WTC11 (cell line): ENCODE measurements around the gene ATG9B. TPM values are rescaled to one million over a fixed set of nuclear protein-coding genes. Genes with fewer than 3 reads are reported as not detected.

Source experiments
- ATAC-seq: fragments of 200-7000 bp; cut with Tn5 transposase; 2 replicates; pipeline ENCODE4 v1.10.0; 2021; ENCODE audit warnings: mild to moderate bottlenecking, moderate library complexity
- CTCF ChIA-PET: fragments of 300-600 bp; sonication (Branson Sonifier 250); formaldehyde crosslinking; loops from one replicate; lab custom pipeline; 2021; ENCODE audit warnings: antibody characterized with exemption; lab: Charles Lee
- POLR2A ChIA-PET: fragments of 350-600 bp; sonication (Branson Sonifier 250); formaldehyde crosslinking; loops from one replicate; lab custom pipeline; 2021; ENCODE audit warnings: antibody characterized with exemption; lab: Charles Lee
- DNase-seq: peaks from one replicate; pipeline ENCODE4 v3.0.0; 2021; ENCODE audit warnings: low spot score
- H3K27ac Mint-ChIP-seq: 2 replicates; pipeline ENCODE4 v1.8.0; 2021; ENCODE audit warnings: mixed read lengths
- H3K27me3 Mint-ChIP-seq: 2 replicates; pipeline ENCODE4 v1.8.0; 2021; ENCODE audit warnings: low read depth, mild to moderate bottlenecking, moderate library complexity, mixed read lengths
- H3K36me3 Mint-ChIP-seq: 2 replicates; pipeline ENCODE4 v1.8.0; 2021; ENCODE audit warnings: mixed read lengths
- H3K4me1 Mint-ChIP-seq: 2 replicates; pipeline ENCODE4 v1.8.0; 2022; ENCODE audit warnings: mixed read lengths
- H3K4me3 Mint-ChIP-seq: 2 replicates; pipeline ENCODE4 v1.8.0; 2021; ENCODE audit warnings: mild to moderate bottlenecking, moderate library complexity, mixed read lengths
- H3K9me3 Mint-ChIP-seq: 2 replicates; pipeline ENCODE4 v1.8.0; 2021; ENCODE audit warnings: mixed read lengths
- CREM ChIP-seq: sonication (generic); formaldehyde crosslinking; IDR thresholded peaks from 2 replicates; pipeline ENCODE4 v1.8.1; 2022; ENCODE audit warnings: mild to moderate bottlenecking, missing genetic modification reagents, moderate library complexity
- GRHL2 ChIP-seq: fragments of 250-450 bp; sonication (Bioruptor Pico); IDR thresholded peaks from 2 replicates; pipeline ENCODE4 v1.8.0; 2022; ENCODE audit warnings: mild to moderate bottlenecking, moderate library complexity; ENCODE audit not compliant: insufficient replicate concordance, severe bottlenecking
- JAZF1 ChIP-seq: fragments of 250-450 bp; sonication (Bioruptor Pico); IDR thresholded peaks from 2 replicates; pipeline ENCODE4 v1.9.0; 2021; ENCODE audit warnings: moderate library complexity, mild to moderate bottlenecking, inconsistent platforms
- KAT7 ChIP-seq: sonication (generic); formaldehyde crosslinking; IDR thresholded peaks from 2 replicates; pipeline ENCODE4 v1.8.1; 2023; ENCODE audit warnings: missing genetic modification reagents, mild to moderate bottlenecking, borderline replicate concordance
- MYBL2 ChIP-seq: sonication (generic); formaldehyde crosslinking; IDR thresholded peaks from 2 replicates; pipeline ENCODE4 v1.8.1; 2023; ENCODE audit warnings: mild to moderate bottlenecking, moderate library complexity, missing genetic modification reagents
- NFYB ChIP-seq: sonication (generic); formaldehyde crosslinking; conservative IDR thresholded peaks from 2 replicates; pipeline ENCODE4 v1.8.0; 2022; ENCODE audit warnings: low read depth, missing genetic modification reagents
- NR3C1 ChIP-seq: sonication (generic); formaldehyde crosslinking; conservative IDR thresholded peaks from 2 replicates; pipeline ENCODE4 v1.8.1; 2023; ENCODE audit warnings: low read depth, mild to moderate bottlenecking, missing genetic modification reagents
- OVOL2 ChIP-seq: fragments of 250-450 bp; sonication (Bioruptor Pico); IDR thresholded peaks from 2 replicates; pipeline ENCODE4 v1.9.0; 2021; ENCODE audit warnings: mild to moderate bottlenecking, borderline replicate concordance
- RELA ChIP-seq: sonication (generic); formaldehyde crosslinking; IDR thresholded peaks from 2 replicates; pipeline ENCODE4 v1.8.1; 2022; ENCODE audit warnings: missing genetic modification reagents, mild to moderate bottlenecking, borderline replicate concordance
- ZBTB21 ChIP-seq: sonication (generic); formaldehyde crosslinking; IDR thresholded peaks from 2 replicates; pipeline ENCODE4 v1.8.1; 2023; ENCODE audit warnings: mild to moderate bottlenecking, missing genetic modification reagents, borderline replicate concordance
- ZNF317 ChIP-seq: sonication (generic); formaldehyde crosslinking; IDR thresholded peaks from 2 replicates; pipeline ENCODE4 v1.8.1; 2023; ENCODE audit warnings: low read depth, mild to moderate bottlenecking, moderate library complexity, missing genetic modification reagents, borderline replicate concordance
- total RNA-seq: library from RNA; stranded (reverse); gene quantifications from 3 replicates; pipeline ENCODE4 v1.2.3, GENCODE V29; 2021
- TF ChIP-seq, protein P1 (sequence below): sonication (generic); formaldehyde crosslinking; IDR thresholded peaks from 2 replicates; pipeline ENCODE4 v1.8.1; 2023; ENCODE audit warnings: mild to moderate bottlenecking, moderate library complexity, missing genetic modification reagents
- TF ChIP-seq, protein P2 (sequence below): fragments of 200-600 bp; IDR thresholded peaks from 2 replicates; pipeline ENCODE4 v1.8.0; 2022; ENCODE audit warnings: antibody characterized with exemption
- TF ChIP-seq, protein P3 (sequence below): sonication (generic); formaldehyde crosslinking; IDR thresholded peaks from 2 replicates; pipeline ENCODE4 v1.8.1; 2023; ENCODE audit warnings: mild to moderate bottlenecking, missing genetic modification reagents
- TF ChIP-seq, protein P4 (sequence below): sonication (generic); formaldehyde crosslinking; IDR thresholded peaks from 2 replicates; pipeline ENCODE4 v1.8.1; 2023; ENCODE audit warnings: mild to moderate bottlenecking, missing genetic modification reagents, moderate library complexity
- TF ChIP-seq, protein P5 (sequence below): sonication (generic); formaldehyde crosslinking; IDR thresholded peaks from 2 replicates; pipeline ENCODE4 v1.8.0; 2022; ENCODE audit warnings: missing genetic modification reagents
- TF ChIP-seq, protein P6 (sequence below): fragments of 250-450 bp; sonication (Bioruptor Pico); IDR thresholded peaks from 2 replicates; pipeline ENCODE4 v1.8.0; 2021; ENCODE audit warnings: mild to moderate bottlenecking
- TF ChIP-seq, protein P7 (sequence below): sonication (generic); formaldehyde crosslinking; IDR thresholded peaks from 2 replicates; pipeline ENCODE4 v1.8.1; 2022; ENCODE audit warnings: mild to moderate bottlenecking, moderate library complexity, missing genetic modification reagents

Gene ATG9B
- total RNA-seq, 1 experiment from 2014 or later = 2.4 TPM

DNA sequence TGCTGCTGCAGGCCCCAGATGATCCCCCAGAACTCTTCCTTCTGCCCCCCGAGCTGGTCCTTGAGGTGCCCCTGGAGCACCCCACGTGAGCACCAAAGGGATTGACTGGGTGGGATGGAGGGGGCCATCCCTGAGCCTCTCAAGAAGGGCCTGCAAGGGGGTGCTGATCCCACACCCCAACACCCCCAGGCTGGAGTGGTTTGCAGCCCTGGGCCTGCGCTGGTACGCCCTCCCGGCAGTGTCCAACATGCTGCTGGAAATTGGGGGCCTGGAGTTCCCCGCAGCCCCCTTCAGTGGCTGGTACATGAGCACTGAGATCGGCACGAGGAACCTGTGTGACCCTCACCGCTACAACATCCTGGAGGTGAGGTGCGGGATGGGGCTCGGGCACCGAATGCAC lies 25.3 kb downstream of the ATG9B start (continued):
- TF ChIP-seq, protein P1, sequence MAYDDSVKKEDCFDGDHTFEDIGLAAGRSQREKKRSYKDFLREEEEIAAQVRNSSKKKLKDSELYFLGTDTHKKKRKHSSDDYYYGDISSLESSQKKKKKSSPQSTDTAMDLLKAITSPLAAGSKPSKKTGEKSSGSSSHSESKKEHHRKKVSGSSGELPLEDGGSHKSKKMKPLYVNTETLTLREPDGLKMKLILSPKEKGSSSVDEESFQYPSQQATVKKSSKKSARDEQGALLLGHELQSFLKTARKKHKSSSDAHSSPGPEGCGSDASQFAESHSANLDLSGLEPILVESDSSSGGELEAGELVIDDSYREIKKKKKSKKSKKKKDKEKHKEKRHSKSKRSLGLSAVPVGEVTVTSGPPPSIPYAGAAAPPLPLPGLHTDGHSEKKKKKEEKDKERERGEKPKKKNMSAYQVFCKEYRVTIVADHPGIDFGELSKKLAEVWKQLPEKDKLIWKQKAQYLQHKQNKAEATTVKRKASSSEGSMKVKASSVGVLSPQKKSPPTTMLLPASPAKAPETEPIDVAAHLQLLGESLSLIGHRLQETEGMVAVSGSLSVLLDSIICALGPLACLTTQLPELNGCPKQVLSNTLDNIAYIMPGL (CRISPR knock-in tag) = no peak
- TF ChIP-seq ZNF317 = no peak
- TF ChIP-seq ZBTB21 = no peak
- TF ChIP-seq NR3C1 (CRISPR knock-in tag) = no peak
- TF ChIP-seq OVOL2 (CRISPR knock-in tag) = no peak
- TF ChIP-seq MYBL2 (CRISPR knock-in tag) = no peak
- TF ChIP-seq KAT7 (CRISPR knock-in tag) = no peak
- no peak for TF ChIP-seq CREM (CRISPR knock-in tag)
- TF ChIP-seq, protein P2, sequence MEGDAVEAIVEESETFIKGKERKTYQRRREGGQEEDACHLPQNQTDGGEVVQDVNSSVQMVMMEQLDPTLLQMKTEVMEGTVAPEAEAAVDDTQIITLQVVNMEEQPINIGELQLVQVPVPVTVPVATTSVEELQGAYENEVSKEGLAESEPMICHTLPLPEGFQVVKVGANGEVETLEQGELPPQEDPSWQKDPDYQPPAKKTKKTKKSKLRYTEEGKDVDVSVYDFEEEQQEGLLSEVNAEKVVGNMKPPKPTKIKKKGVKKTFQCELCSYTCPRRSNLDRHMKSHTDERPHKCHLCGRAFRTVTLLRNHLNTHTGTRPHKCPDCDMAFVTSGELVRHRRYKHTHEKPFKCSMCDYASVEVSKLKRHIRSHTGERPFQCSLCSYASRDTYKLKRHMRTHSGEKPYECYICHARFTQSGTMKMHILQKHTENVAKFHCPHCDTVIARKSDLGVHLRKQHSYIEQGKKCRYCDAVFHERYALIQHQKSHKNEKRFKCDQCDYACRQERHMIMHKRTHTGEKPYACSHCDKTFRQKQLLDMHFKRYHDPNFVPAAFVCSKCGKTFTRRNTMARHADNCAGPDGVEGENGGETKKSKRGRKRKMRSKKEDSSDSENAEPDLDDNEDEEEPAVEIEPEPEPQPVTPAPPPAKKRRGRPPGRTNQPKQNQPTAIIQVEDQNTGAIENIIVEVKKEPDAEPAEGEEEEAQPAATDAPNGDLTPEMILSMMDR = no peak

DNA sequence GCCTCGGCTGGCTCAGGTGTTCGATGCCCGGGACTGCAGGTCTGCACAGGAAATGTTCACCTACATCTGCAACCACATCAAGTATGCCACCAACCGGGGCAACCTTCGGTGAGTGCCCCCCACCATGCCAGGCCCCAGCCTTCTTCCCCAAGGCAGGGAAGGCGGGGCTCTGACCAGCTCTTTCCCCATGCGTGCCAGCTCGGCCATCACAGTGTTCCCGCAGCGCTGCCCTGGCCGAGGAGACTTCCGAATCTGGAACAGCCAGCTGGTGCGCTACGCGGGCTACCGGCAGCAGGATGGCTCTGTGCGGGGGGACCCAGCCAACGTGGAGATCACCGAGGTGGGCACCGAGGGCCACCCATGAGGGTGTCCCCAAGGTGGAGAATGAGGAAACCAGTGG lies 26.0 kb downstream of the ATG9B start:
- ATAC-seq = no peak
- CTCF ChIA-PET = interaction anchor here (2.1 to 5.5 kb wide), 2 partner anchors 10 to 11 kb away, joined by 6 to 61 read pairs; no protein-coding TSS in a partner anchor
- TF ChIP-seq, protein P3, sequence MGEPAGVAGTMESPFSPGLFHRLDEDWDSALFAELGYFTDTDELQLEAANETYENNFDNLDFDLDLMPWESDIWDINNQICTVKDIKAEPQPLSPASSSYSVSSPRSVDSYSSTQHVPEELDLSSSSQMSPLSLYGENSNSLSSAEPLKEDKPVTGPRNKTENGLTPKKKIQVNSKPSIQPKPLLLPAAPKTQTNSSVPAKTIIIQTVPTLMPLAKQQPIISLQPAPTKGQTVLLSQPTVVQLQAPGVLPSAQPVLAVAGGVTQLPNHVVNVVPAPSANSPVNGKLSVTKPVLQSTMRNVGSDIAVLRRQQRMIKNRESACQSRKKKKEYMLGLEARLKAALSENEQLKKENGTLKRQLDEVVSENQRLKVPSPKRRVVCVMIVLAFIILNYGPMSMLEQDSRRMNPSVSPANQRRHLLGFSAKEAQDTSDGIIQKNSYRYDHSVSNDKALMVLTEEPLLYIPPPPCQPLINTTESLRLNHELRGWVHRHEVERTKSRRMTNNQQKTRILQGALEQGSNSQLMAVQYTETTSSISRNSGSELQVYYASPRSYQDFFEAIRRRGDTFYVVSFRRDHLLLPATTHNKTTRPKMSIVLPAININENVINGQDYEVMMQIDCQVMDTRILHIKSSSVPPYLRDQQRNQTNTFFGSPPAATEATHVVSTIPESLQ = no peak
- TF ChIP-seq JAZF1 (no peak), NR3C1 (CRISPR knock-in tag) (no peak), KAT7 (CRISPR knock-in tag) (no peak)
- TF ChIP-seq, protein P4, sequence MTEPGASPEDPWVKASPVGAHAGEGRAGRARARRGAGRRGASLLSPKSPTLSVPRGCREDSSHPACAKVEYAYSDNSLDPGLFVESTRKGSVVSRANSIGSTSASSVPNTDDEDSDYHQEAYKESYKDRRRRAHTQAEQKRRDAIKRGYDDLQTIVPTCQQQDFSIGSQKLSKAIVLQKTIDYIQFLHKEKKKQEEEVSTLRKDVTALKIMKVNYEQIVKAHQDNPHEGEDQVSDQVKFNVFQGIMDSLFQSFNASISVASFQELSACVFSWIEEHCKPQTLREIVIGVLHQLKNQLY (CRISPR knock-in tag) = no peak
- TF ChIP-seq, protein P5, sequence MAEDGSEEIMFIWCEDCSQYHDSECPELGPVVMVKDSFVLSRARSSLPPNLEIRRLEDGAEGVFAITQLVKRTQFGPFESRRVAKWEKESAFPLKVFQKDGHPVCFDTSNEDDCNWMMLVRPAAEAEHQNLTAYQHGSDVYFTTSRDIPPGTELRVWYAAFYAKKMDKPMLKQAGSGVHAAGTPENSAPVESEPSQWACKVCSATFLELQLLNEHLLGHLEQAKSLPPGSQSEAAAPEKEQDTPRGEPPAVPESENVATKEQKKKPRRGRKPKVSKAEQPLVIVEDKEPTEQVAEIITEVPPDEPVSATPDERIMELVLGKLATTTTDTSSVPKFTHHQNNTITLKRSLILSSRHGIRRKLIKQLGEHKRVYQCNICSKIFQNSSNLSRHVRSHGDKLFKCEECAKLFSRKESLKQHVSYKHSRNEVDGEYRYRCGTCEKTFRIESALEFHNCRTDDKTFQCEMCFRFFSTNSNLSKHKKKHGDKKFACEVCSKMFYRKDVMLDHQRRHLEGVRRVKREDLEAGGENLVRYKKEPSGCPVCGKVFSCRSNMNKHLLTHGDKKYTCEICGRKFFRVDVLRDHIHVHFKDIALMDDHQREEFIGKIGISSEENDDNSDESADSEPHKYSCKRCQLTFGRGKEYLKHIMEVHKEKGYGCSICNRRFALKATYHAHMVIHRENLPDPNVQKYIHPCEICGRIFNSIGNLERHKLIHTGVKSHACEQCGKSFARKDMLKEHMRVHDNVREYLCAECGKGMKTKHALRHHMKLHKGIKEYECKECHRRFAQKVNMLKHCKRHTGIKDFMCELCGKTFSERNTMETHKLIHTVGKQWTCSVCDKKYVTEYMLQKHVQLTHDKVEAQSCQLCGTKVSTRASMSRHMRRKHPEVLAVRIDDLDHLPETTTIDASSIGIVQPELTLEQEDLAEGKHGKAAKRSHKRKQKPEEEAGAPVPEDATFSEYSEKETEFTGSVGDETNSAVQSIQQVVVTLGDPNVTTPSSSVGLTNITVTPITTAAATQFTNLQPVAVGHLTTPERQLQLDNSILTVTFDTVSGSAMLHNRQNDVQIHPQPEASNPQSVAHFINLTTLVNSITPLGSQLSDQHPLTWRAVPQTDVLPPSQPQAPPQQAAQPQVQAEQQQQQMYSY = no peak

DNA sequence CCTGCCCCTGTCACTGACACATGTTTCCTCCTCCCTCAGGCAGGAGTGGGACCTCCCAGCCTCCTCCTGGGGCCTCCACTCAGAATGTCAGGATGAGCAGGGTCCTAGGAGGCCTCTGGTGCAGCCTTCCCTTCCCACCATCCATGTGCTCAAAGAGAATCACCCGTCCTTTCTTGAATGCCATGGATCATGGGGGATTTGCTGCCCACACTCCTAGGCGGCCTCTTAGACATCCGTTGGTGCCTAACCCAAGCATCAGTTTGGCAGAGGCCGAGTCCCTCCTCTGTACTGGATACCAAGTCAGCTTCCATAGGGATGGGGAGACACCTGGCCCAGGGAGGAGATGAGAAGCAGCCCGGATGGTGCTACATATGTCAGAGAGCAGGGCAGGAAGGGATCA lies 26.5 kb downstream of the ATG9B start:
- H3K4me1 Mint-ChIP-seq = peaks cover 9% of the 10 kb centered on the region
- DNase-seq = no peak
- no peak overlapping the region for H3K4me3 Mint-ChIP-seq
- ChIA-PET CTCF (interaction anchor here (1.2 to 5.5 kb wide), 4 partner anchors 12 to 99 kb away, joined by 4 to 61 read pairs (median 4); no protein-coding TSS in a partner anchor), POLR2A (no interaction called here)
- no peaks in the 10 kb centered on the region for H3K36me3 Mint-ChIP-seq
- H3K27ac Mint-ChIP-seq = no peak overlapping the region
- H3K9me3 Mint-ChIP-seq = no peaks in the 10 kb centered on the region
- H3K27me3 Mint-ChIP-seq = peaks cover 2% of the 10 kb centered on the region; the same call in 1 of the 2 replicates
- no peak for ATAC-seq
- TF ChIP-seq GRHL2 (CRISPR knock-in tag) = no peak
- TF ChIP-seq ZBTB21 = no peak
- TF ChIP-seq NFYB (CRISPR knock-in tag) = no peak
- TF ChIP-seq, protein P6, sequence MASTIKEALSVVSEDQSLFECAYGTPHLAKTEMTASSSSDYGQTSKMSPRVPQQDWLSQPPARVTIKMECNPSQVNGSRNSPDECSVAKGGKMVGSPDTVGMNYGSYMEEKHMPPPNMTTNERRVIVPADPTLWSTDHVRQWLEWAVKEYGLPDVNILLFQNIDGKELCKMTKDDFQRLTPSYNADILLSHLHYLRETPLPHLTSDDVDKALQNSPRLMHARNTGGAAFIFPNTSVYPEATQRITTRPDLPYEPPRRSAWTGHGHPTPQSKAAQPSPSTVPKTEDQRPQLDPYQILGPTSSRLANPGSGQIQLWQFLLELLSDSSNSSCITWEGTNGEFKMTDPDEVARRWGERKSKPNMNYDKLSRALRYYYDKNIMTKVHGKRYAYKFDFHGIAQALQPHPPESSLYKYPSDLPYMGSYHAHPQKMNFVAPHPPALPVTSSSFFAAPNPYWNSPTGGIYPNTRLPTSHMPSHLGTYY (CRISPR knock-in tag) = no peak
- TF ChIP-seq, protein P2 = no peak
- TF ChIP-seq, protein P7, sequence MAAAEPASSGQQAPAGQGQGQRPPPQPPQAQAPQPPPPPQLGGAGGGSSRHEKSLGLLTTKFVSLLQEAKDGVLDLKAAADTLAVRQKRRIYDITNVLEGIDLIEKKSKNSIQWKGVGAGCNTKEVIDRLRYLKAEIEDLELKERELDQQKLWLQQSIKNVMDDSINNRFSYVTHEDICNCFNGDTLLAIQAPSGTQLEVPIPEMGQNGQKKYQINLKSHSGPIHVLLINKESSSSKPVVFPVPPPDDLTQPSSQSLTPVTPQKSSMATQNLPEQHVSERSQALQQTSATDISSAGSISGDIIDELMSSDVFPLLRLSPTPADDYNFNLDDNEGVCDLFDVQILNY (CRISPR knock-in tag) = no peak
- no peak for TF ChIP-seq RELA (CRISPR knock-in tag)

More for the DNA sequence above, 26.0 kb downstream of the ATG9B start:
- Mint-ChIP-seq H3K9me3 (no peaks in the 10 kb centered on the region), H3K4me3 (no peak overlapping the region), H3K4me1 (peaks cover 7% of the 10 kb centered on the region; the same call in 1 of the 2 replicates), H3K36me3 (no peaks in the 10 kb centered on the region), H3K27ac (no peak overlapping the region), H3K27me3 (peaks cover 2% of the 10 kb centered on the region; the same call in 1 of the 2 replicates)
- POLR2A ChIA-PET = no interaction called here
- no peak for DNase-seq
